Keratinocyte (primary cell): Measurements from ENCODE around the gene SLC9A7.

Experiments
- CTCF ChIP-seq, 3 experiments: IDR thresholded peaks in 1 of 3; conservative IDR thresholded peaks in 1 of 3; optimal IDR thresholded peaks in 1 of 3; 2 replicates in 2 of 3; 3 replicates in 1 of 3; pipeline versions ENCODE3 to v1.5.1; 2011; ENCODE audit warnings: low read length in 3 of 3, mild to moderate bottlenecking in 3 of 3, moderate library complexity in 2 of 3, control low read depth in 1 of 3, inconsistent platforms in 1 of 3; ENCODE audit not compliant: insufficient read depth in 2 of 3; ENCODE audit errors: extremely low read depth in 1 of 3
- EZH2 ChIP-seq: IDR thresholded peaks from one replicate; pipeline ENCODE4 v1.6.1; 2012; ENCODE audit warnings: inconsistent platforms, mild to moderate bottlenecking, low read length, moderate library complexity

- TF ChIP-seq CTCF (optimal IDR thresholded peaks at IDR 0.05 in 1 of 3, IDR thresholded peaks at IDR 0.05 in 1 of 3, conservative IDR thresholded peaks at IDR 0.05 in 1 of 3; ENCODE audit: extremely low read depth in 1 of 3, insufficient read depth in 2 of 3, low read length in 3 of 3) (no peak), EZH2 (no peak)
Observed at GRCh38 chrX:46793386-46794143, 34.6 kb upstream of the SLC9A7 start.
